Cerebellar cortex (tissue), 1 donor: ENCODE results near the gene GPR78.
"Not testable (repeated sequence)": the region's sequence is repeated elsewhere in the genome, so short reads cannot be mapped to it uniquely, and the experiment has no call there.

Experiments
- DNase-seq: peaks from one replicate; pipeline ENCODE4 v3.0.0-alpha.2; 2015; ENCODE audit warnings: low spot score

Gene GPR78

GRCh38 chr4:8616831-8617230 lies 36.6 kb downstream of the GPR78 start:
- DNase-seq, result no peak

- DNase-seq, result no peak
Observed at GRCh38 chr4:8617486-8618040, 37.4 kb downstream of the GPR78 start.

- DNase-seq, result no peak
Observed at GRCh38 chr4:8618421-8618820, 38.2 kb downstream of the GPR78 start.

GRCh38 chr4:8618961-8619720 lies 38.9 kb downstream of the GPR78 start:
- no peak for DNase-seq

- DNase-seq, result not testable (repeated sequence)
Observed at GRCh38 chr4:8621135-8621534, 40.9 kb downstream of the GPR78 start.

GRCh38 chr4:8624601-8625272 lies 44.5 kb downstream of the GPR78 start:
- not testable (repeated sequence) for DNase-seq

- DNase-seq, result not testable (repeated sequence)
Observed at GRCh38 chr4:8630240-8630905, 50.2 kb downstream of the GPR78 start.

GRCh38 chr4:8631896-8632295 lies 51.7 kb downstream of the GPR78 start:
- DNase-seq, result not testable (repeated sequence)

GRCh38 chr4:8634773-8635172 lies 54.6 kb downstream of the GPR78 start:
- DNase-seq, result not testable (repeated sequence)

- not testable (repeated sequence) for DNase-seq
Observed at GRCh38 chr4:8635897-8636554, 55.8 kb downstream of the GPR78 start.
